Right kidney (tissue), 1 donor: ENCODE results near the gene RABGAP1L.
"Not testable (repeated sequence)": the region's sequence is repeated elsewhere in the genome, so short reads cannot be mapped to it uniquely, and the experiment has no call there.

Source experiments
- DNase-seq: peaks from one replicate; pipeline ENCODE4 v3.0.0-alpha.2; 2016

The RABGAP1L gene

GRCh38 chr1:174242856-174243255 is 83.5 kb downstream of the RABGAP1L start:
- DNase-seq, result no peak

GRCh38 chr1:174243451-174244000 is 84.2 kb downstream of the RABGAP1L start:
- DNase-seq, result no peak

GRCh38 chr1:174244017-174244416 is 84.7 kb downstream of the RABGAP1L start:
- no peak for DNase-seq

GRCh38 chr1:174247472-174247871 is 88.2 kb downstream of the RABGAP1L start:
- no peak for DNase-seq

- DNase-seq, result no peak
Observed at GRCh38 chr1:174248041-174248440, 88.7 kb downstream of the RABGAP1L start.

- not testable (repeated sequence) for DNase-seq
Observed at GRCh38 chr1:174256386-174256785, 97.1 kb downstream of the RABGAP1L start.

- peak; percentile 5 for DNase-seq
Observed at GRCh38 chr1:174258148-174258550, 98.8 kb downstream of the RABGAP1L start.

GRCh38 chr1:174262349-174263241 is 103.3 kb downstream of the RABGAP1L start:
- DNase-seq, result peak; percentile 47

- DNase-seq, result no peak
Observed at GRCh38 chr1:174265282-174265681, 106.0 kb downstream of the RABGAP1L start.

- no peak for DNase-seq
Observed at GRCh38 chr1:174266476-174266875, 107.2 kb downstream of the RABGAP1L start.

- DNase-seq, result no peak
Observed at GRCh38 chr1:174266991-174267612, 107.8 kb downstream of the RABGAP1L start.

GRCh38 chr1:174269989-174270651 is 110.8 kb downstream of the RABGAP1L start:
- no peak for DNase-seq

GRCh38 chr1:174273190-174273589 is 113.9 kb downstream of the RABGAP1L start:
- DNase-seq, result no peak

GRCh38 chr1:174273776-174274175 is 114.5 kb downstream of the RABGAP1L start:
- DNase-seq, result no peak

GRCh38 chr1:174274452-174274851 is 115.1 kb downstream of the RABGAP1L start:
- no peak for DNase-seq

GRCh38 chr1:174274884-174275283 is 115.6 kb downstream of the RABGAP1L start:
- no peak for DNase-seq

GRCh38 chr1:174276087-174276486 is 116.8 kb downstream of the RABGAP1L start:
- no peak for DNase-seq

- no peak for DNase-seq
Observed at GRCh38 chr1:174284052-174284451, 124.7 kb downstream of the RABGAP1L start.

GRCh38 chr1:174286042-174286441 is 126.7 kb downstream of the RABGAP1L start:
- no peak for DNase-seq

GRCh38 chr1:174289644-174290310 is 130.5 kb downstream of the RABGAP1L start:
- no peak for DNase-seq

- DNase-seq, result no peak
Observed at GRCh38 chr1:174291059-174291458, 131.7 kb downstream of the RABGAP1L start.

- DNase-seq, result no peak
Observed at GRCh38 chr1:174296309-174296708, 137.0 kb downstream of the RABGAP1L start.
